GM19023 (cell line): ENCODE results near the gene RASAL3.
"Not testable (repeated sequence)": the region's sequence is repeated elsewhere in the genome, so short reads cannot be mapped to it uniquely, and the experiment has no call there.

ENCODE experiments used
- ATAC-seq: cut with Tn5 transposase; IDR thresholded peaks from one replicate; pipeline ENCODE4 v1.9.1; 2021; ENCODE audit warnings: mild to moderate bottlenecking, moderate library complexity; ENCODE audit not compliant: unreplicated experiment

Gene RASAL3

GRCh38 chr19:15464394-15465385 lies at the start of gene RASAL3:
TSS of gene RASAL3 (minus strand) at chr19:15464544. CDS start at chr19:15464358, 186 bp downstream.
- peak; percentile 53 for ATAC-seq

GRCh38 chr19:15511671-15512424 lies 47.5 kb upstream of the RASAL3 start:
- ATAC-seq, result no peak

GRCh38 chr19:15508035-15508710 lies 43.8 kb upstream of the RASAL3 start, which contains the start of gene CYP4F22:
TSS of gene CYP4F22 (plus strand) at chr19:15508525. CDS start at chr19:15525337, 16,812 bp downstream.
- ATAC-seq, result no peak

- ATAC-seq, result no peak
These were observed 43.0 kb upstream of the RASAL3 start for GRCh38 chr19:15507068-15508034.

- no peak for ATAC-seq
These were observed 41.8 kb upstream of the RASAL3 start for GRCh38 chr19:15506074-15506571.

GRCh38 chr19:15502264-15502663 lies 37.9 kb upstream of the RASAL3 start:
- no peak for ATAC-seq

- no peak for ATAC-seq
These were observed 37.3 kb upstream of the RASAL3 start for GRCh38 chr19:15501596-15501995.

- ATAC-seq, result no peak
These were observed 34.6 kb upstream of the RASAL3 start for GRCh38 chr19:15498910-15499309.

- ATAC-seq, result no peak
These were observed 34.0 kb upstream of the RASAL3 start for GRCh38 chr19:15498156-15498858.

GRCh38 chr19:15495151-15495550 lies 30.8 kb upstream of the RASAL3 start:
- ATAC-seq, result no peak

- ATAC-seq, result no peak
These were observed 24.3 kb upstream of the RASAL3 start for GRCh38 chr19:15488489-15489226.

GRCh38 chr19:15487038-15487437 lies 22.7 kb upstream of the RASAL3 start:
- no peak for ATAC-seq

GRCh38 chr19:15485768-15486167 lies 21.4 kb upstream of the RASAL3 start:
- not testable (repeated sequence) for ATAC-seq

GRCh38 chr19:15480996-15481395 lies 16.7 kb upstream of the RASAL3 start:
- ATAC-seq, result not testable (repeated sequence)

GRCh38 chr19:15479391-15480345 lies 15.3 kb upstream of the RASAL3 start, which contains the start of gene PGLYRP2:
TSS of gene PGLYRP2 (minus strand) at chr19:15479501. CDS start at chr19:15479371, 130 bp downstream.
- no peak for ATAC-seq

GRCh38 chr19:15476325-15476724 lies 12.0 kb upstream of the RASAL3 start:
- no peak for ATAC-seq

- ATAC-seq, result no peak
These were observed 11.3 kb upstream of the RASAL3 start for GRCh38 chr19:15475611-15476010.
